ENCODE results near the gene CCNI.
"Not testable (repeated sequence)": the region's sequence is repeated elsewhere in the genome, so short reads cannot be mapped to it uniquely, and the experiment has no call there.

The CCNI gene

DNA sequence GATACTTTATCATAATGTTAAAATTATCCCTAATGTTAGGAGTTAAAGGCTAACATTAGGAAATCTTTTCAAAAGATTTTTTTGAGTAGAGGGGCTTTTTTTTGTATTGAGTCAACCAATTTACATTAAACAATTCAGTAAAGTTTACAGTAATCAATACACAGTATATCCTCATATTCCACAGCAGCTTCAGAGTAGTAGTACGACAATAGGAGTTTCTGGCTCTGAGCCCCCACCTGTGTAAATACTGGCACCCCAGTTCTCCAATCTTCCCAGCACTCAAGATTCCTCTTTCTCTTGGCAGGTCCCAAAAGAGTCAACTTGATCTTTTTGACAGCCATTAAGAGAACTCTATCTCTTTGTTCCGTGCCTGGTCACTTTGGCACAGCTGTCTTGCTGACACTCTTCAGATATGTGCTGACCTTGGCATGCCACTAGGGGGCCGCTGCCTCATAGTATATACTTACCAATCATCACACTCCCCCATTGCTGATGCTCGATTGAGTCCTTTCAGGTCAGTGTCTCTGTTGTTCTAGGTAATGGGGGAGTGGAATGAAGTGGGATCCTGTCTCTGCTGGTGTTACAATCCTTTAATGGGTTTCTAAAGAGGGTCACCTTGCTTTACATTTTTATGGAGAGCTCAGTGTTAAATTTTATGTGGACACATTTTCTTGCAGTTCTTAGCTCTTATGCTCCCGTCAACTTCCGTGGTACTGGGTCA lies 19.5 kb upstream of the CCNI start:
- DNase-seq, result peak; percentile 66 to 74
- TF ChIP-seq POLR2A (IDR thresholded peaks at IDR 0.05; ENCODE audit: low read length) (no peak), GATA1 (IDR thresholded peaks at IDR 0.05; ENCODE audit: low read depth, low read length) (no peak)

DNA sequence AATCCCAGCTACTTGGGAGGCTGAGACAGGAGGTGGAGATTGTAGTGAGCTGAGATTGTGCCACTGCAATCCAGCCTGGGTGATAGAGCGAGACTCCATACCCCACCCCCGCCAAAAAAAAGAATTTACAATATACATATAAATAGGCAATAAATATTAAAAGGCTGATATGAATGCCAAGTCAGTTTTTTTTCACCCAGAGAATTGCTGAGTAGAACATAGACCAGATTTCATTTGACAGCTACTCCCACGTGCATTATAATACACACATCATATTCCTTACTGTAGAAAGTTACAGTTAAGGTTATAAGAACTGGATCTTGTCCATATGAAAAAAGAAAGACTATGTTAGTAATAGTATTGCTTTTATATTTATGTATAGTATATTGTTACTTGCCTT lies 18.7 kb upstream of the CCNI start:
- no peak for DNase-seq
- TF ChIP-seq GATA1 (IDR thresholded peaks at IDR 0.05; ENCODE audit: low read depth, low read length) (no peak), POLR2A (IDR thresholded peaks at IDR 0.05; ENCODE audit: low read length) (no peak)

DNA sequence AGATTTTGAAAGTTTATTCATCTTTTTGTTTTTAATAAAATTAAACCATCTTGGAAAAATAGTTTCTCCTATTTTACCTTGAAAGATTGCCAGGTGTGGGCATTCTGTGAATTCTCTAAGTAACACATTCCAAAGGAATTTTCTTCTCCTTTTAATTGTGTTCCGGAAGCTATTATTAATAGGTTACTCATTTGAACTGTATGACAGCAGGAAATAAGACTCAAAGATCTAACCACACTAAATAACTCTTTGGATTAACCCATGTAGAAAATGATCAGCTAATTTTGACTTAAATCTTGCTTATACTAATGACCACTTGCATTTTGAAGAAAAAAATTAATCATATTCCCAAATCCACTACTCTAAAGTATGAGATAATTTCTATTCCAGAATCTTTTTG lies 17.6 kb upstream of the CCNI start:
- TF ChIP-seq POLR2A (IDR thresholded peaks at IDR 0.05; ENCODE audit: low read length), result no peak
- no peak for TF ChIP-seq GATA1 (IDR thresholded peaks at IDR 0.05; ENCODE audit: low read depth, low read length)
- no peak for DNase-seq

DNA sequence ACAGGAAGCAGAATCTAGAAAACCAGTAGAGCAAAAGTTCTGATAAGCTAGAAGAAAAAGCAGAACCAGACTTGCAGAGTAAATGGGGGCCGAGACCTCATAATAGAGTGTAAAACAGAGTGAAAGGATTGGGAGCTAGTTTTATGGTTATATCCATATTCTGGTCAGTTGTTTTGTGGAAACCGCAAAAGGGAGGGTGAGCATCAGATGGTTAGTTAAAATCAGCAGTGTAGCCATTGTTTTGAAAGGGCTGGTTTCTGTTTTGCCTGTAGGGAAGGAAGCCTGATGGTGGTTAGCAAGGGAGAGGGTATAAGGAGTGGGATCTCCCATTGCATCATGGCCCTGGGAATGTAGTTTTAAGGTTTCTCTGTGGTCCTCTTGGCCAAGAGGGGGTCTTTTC lies 17.2 kb upstream of the CCNI start:
- no peak for DNase-seq
- TF ChIP-seq GATA1 (IDR thresholded peaks at IDR 0.05; ENCODE audit: low read depth, low read length) (no peak), POLR2A (IDR thresholded peaks at IDR 0.05; ENCODE audit: low read length) (no peak)

DNA sequence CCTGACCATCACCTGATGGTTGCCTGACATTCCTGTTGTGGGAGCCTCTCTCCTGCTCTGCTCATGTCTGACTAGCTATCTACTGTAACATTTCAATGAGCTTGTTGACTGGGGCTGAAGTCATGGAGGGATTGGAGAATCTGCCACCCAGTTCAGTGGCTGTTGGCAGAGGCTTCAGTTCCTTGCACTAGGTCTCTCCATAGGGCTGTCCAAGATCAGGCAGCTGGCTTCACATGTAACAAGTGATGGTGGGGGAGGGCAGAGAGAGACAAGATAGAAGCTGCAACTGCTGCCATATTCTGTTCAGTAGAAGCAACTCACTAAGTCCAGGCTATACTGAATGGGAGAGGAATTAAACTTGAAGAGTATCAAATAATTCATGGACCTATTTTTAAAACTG lies 14.1 kb upstream of the CCNI start:
- no peak for DNase-seq
- TF ChIP-seq GATA1 (IDR thresholded peaks at IDR 0.05; ENCODE audit: low read depth, low read length) (no peak), POLR2A (IDR thresholded peaks at IDR 0.05; ENCODE audit: low read length) (no peak)

DNA sequence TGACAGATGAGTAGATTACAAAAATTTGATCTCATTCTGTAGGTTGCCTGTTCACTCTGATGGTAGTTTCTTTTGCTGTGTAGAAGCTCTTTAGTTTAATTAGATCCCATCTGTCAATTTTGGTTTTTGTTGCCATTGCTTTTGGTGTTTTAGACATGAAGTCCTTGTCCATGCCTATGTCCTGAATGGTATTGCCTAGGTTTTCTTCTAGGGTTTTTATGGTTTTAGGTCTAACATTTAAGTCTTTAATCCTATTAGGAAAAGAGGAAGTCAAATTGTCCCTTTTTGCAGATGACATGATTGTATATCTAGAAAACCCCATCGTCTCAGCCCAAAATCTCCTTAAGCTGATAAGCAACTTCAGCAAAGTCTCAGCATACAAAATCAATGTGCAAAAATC lies 11.2 kb upstream of the CCNI start:
- DNase-seq, result not testable (repeated sequence)

DNA sequence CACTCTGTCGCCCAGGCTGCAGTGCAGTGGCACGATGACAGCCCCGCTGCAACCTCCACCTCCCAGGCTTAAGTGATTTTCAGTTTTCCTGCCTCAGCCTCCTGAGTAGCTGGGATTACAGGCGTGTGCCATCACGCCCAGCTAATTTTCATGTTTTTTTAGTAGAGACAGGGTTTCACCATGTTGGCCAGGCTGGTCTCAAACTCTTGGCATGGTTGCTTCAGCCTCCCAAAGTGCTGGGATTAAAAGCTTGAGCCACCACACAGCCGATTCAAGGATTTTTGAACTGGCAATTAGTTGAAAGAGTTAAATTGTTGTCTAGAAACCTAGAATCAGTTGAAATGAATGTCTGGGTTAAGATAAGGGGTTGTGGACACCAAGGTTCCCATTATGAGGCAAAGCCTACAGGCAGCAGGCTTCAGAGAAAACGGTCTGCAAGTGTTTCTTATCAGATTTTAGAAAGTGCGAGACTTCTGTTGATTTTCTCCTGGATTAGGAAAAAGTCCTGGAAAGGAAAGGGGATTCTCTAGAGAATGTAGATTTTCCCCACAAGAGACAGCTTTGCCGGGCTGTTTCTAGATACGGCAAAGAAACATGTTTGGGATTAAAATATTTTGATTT lies 8.3 kb upstream of the CCNI start:
- TF ChIP-seq POLR2A (IDR thresholded peaks at IDR 0.05; ENCODE audit: low read length) (no peak), GATA1 (IDR thresholded peaks at IDR 0.05; ENCODE audit: low read depth, low read length) (no peak)

DNA sequence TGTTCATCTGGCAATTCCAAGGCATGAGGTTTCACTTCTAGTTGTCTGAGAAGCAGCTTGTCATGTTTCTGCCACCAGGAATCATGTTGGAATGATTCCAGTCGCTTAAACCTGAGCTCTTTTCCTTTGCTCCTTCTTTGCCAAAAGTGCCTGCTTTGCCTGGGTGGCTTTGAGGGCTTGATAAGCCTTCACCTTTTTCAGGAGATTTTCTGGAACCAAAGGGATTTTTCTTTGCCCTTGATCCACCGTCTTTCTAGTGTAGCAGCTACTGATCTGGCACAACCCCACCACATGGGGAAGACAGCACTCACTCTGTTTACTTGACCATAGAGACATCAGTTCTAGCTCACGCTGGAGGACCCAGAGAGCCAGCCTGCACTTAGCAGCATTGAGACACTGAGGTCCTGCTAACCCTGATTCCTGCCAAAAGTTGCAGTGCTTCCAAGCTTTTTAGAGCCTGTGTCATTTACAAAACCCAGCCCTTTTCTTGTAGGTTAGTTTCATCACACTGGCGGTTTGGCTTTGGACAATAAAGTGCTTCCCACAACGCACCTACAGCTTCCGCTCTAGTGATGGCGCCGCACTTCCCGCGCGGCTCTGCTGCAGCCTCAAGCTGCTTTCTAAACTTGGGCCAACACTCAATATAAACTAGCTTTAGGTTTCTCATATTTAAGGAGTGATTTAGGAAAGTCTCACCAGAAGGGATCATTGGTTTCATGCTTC lies 7.3 kb upstream of the CCNI start:
- DNase-seq, result no peak
- TF ChIP-seq GATA1 (IDR thresholded peaks at IDR 0.05; ENCODE audit: low read depth, low read length), result no peak
- no peak for TF ChIP-seq POLR2A (IDR thresholded peaks at IDR 0.05; ENCODE audit: low read length)

More for the DNA sequence above, 8.3 kb upstream of the CCNI start:
- DNase-seq, result peak in 1 of 2 experiments; percentile 21

DNA sequence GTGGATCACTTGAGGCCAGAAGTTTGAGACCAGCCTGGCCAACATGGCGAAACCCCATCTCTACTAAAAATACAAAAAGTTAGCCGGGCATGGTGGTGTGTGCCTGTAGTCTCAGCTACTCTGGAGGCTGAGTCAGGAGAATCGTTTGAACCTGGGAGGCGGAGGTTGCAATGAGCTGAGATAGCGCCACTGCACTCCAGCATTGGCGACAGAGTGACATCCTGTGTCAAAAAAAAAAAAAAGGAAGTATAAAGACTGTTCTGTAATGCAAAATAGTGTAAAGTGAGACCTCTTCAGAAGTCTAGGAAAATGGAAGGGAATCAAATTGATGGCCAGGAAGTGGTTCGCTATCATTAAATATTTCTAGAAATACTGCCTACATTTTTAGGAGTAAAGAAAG lies 5.0 kb upstream of the CCNI start:
- DNase-seq, result not testable (repeated sequence)

DNA sequence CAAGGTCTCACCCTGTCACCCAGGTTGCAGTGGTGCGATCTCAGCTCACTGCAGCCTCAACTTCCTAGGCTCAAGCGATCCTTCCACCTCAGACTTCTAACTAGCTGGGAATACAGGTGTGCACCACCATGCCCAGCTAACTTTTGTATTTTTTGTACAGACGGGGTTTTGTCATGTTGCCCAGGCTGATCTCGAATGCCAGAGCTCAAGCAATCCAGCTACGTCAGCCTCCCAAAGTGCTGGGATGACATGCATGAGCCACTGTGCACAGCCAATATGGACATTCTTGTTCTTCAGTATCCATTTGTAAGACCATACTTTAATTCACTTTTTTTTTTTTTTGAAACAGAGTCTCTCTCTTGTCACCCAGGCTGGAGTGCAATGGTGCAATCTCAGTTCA lies 3.5 kb upstream of the CCNI start:
- no peak for DNase-seq
- no peak for TF ChIP-seq GATA1 (IDR thresholded peaks at IDR 0.05; ENCODE audit: low read depth, low read length)
- no peak for TF ChIP-seq POLR2A (IDR thresholded peaks at IDR 0.05; ENCODE audit: low read length)

DNA sequence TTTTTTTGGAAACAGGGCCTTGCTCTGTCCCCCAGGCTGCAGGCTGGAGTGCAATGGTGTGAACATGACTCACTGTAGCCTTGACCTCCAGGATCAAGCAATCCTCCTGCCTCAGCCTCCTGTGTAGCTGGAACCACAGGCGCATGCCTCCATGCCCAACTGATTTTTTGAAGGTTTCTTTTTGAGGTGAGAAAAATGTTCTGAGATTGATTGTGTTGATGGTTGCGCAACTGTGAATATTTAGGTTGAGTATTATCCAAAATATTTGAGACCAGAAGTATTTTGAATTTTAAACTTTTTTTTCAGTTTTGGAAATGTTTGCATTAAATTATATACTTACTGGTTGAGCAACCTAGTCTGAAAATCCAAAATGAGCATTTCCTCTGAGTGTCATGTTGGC lies 2.6 kb upstream of the CCNI start:
- DNase-seq, result no peak
- TF ChIP-seq POLR2A (IDR thresholded peaks at IDR 0.05; ENCODE audit: low read length) (no peak), GATA1 (IDR thresholded peaks at IDR 0.05; ENCODE audit: low read depth, low read length) (no peak)

DNA sequence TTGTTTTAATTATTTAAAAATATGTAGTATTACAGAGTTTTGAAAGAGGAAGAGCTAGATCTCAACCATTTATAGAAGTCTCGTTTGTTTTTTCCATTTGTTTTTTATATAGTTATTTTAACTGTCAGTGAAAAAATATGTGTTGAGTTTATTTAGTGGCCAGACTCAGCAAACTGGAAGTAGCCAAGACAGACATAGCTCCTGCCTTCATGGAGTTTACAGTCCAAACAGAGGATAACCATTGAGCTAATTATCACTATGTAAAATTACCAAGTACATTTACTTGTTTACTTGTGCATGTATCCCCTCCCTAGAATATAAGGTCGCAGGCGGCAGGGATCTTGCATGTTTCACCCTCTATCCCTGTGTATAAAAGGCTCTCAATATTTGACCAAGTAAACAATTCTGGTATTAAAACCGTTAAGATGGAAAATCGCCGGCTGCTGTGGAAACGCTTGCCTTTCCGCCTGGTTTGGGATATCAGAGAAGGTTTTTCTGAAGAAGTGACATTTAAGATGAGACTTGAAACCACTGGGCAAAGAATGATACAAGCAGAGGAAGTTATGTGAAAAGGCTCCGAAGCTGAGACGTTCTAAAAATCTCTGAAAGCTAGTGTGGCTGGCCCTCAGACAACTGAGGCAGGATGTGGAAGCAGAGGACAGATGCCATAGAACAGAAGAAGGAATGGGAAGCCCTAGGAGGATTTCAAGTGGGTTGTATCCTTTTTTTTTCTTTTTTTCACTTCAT lies 1.3 kb upstream of the CCNI start:
- TF ChIP-seq POLR2A (IDR thresholded peaks at IDR 0.05; ENCODE audit: low read length) (no peak), GATA1 (IDR thresholded peaks at IDR 0.05; ENCODE audit: low read depth, low read length) (no peak)
- DNase-seq, result peak; percentile 20 to 57

DNA sequence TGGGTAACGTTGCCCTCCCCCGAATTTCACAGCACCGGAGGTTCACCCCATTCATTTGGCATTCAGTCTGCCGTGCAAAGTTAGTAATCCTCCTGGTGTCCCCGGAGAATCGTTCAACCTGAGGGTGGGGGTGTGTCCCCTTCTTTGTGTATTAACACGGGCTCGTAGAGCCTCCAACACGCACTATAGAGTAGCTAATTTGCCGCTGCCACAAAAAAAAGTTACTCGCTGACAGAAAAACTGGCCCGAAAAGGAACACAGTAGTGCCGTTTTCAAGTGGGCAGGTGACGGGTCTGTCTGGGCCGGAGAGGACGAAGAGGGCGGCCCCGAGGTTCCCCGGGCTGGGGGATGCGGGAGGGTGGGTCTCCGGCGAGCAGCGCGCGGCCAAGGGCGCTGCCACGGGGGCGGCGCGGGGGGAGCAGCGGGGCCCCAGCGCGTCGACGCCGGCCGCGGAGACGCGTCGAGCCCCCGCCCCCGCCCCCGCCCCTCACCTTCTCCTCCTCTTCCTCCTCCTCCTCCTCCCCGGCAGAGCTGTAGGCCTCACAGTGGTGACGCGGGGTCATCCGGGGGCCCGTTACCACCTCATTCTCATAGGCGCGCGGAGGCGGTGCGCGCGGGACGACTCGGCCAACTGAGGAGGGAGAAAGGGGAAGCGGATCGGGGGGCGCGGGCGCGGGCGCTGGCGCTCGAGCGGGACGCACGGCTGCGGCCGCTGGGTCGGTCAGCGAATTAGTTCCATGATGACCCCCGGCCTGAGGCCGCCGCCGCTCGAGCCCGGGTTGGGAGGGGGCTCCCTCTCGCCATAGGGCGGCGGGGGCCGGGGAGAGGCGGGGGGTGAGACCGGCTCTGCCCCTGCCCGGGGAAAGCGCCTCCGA lies 571 bp downstream of the CCNI start:
- peak; percentile 84 to 88 for DNase-seq
- no peak for TF ChIP-seq GATA1 (IDR thresholded peaks at IDR 0.05; ENCODE audit: low read depth, low read length)
- no peak for TF ChIP-seq POLR2A (IDR thresholded peaks at IDR 0.05; ENCODE audit: low read length)

Data from erythroblast (primary cell).